ENCODE results near the gene KAZN.

GRCh38 chr1:14987829-14988603 lies 389.5 kb downstream of the KAZN start:
- TF ChIP-seq EP300 (IDR thresholded peaks at IDR 0.05; ENCODE audit: borderline replicate concordance) = no peak
- TF ChIP-seq, protein P1, sequence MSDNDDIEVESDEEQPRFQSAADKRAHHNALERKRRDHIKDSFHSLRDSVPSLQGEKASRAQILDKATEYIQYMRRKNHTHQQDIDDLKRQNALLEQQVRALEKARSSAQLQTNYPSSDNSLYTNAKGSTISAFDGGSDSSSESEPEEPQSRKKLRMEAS (IDR thresholded peaks at IDR 0.05) = no peak
- TF ChIP-seq, protein P2, sequence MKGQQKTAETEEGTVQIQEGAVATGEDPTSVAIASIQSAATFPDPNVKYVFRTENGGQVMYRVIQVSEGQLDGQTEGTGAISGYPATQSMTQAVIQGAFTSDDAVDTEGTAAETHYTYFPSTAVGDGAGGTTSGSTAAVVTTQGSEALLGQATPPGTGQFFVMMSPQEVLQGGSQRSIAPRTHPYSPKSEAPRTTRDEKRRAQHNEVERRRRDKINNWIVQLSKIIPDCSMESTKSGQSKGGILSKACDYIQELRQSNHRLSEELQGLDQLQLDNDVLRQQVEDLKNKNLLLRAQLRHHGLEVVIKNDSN (IDR thresholded peaks at IDR 0.05) = no peak
- TF ChIP-seq YY1 (IDR thresholded peaks at IDR 0.05; ENCODE audit: low read depth) = no peak
- TF ChIP-seq FOXM1 (IDR thresholded peaks at IDR 0.05; ENCODE audit: borderline replicate concordance, low read depth) = no peak
- TF ChIP-seq CREB1 (IDR thresholded peaks at IDR 0.05; ENCODE audit: low read depth) = no peak
- TF ChIP-seq TAF1 (IDR thresholded peaks at IDR 0.05; ENCODE audit: low read depth) = no peak
- TF ChIP-seq RAD21 (IDR thresholded peaks at IDR 0.05; ENCODE audit: low read depth) = no peak
- no peak for TF ChIP-seq NFIC (IDR thresholded peaks at IDR 0.05)
- no peak for TF ChIP-seq CEBPB (IDR thresholded peaks at IDR 0.05)
